ENCODE measurements around the gene SFXN2.

The SFXN2 gene

DNA sequence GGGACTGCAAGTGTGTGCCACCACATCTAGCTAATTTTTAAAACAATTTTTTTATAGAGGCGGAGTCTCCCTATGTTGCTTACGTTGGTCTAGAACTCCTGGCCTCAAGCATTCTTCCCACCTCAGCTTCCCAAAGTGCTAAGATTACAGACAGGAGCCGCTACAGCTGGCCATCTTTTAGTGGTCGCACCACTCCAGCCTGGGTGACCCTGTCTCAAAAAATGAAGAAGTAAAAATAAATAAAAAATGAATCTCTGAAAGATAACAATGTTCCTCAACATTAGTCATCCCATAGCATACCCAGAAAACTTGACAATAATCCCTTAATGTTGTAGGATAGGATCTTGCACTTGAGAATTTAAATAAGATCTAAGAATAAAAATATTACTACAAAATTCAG lies 47.5 kb downstream of the SFXN2 start:
- Histone ChIP-seq H3K27ac (ENCODE audit: low read depth, low read length) (no peak overlapping the region), H3K9ac (ENCODE audit: low read length) (no peak overlapping the region), H3K36me3 (ENCODE audit: insufficient read depth, low read length) (no peaks in the 10 kb centered on the region), H3K27me3 (ENCODE audit: control insufficient read depth in 1 of 2, insufficient read depth in 2 of 2, low read length in 2 of 2) (no peaks in the 10 kb centered on the region), H3K9me3 (ENCODE audit: low read length) (no peaks in the 10 kb centered on the region), H3K4me1 (ENCODE audit: insufficient read depth, low read length) (peaks cover 24% of the 10 kb centered on the region), H3K4me3 (ENCODE audit: low read depth in 1 of 2, low read length in 2 of 2) (no peak overlapping the region)

DNA sequence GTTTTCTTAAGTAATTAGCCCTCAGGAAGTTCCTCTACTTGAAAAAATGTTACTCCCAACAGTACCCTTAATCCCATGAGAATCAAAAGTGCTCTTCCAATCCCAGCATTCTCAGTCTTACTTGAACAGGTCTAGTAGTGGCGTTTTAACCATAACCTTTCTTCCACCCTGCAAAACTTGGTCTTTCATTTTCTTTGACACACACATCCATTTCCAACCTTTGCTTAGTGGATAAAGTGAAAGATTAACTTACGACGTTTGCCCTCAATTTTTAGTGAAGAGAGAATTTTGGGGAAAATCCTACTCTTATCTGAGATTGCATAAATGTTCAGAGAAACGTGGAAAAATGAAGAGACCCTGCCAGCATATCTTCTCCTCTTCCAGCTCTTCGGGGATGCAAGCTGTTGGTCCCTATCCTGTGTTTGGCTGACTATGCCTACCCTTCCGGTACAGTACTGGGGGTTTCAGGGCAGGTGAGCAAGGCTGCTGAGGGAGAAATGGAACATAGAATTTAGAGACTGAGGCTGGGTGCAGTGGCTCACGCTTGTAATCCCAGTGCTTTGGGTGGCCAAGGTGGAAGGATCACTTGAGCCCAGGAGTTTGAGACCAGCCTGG lies 48.1 kb downstream of the SFXN2 start:
- Histone ChIP-seq H3K36me3 (ENCODE audit: insufficient read depth, low read length) (no peaks in the 10 kb centered on the region), H3K27me3 (ENCODE audit: control insufficient read depth in 1 of 2, insufficient read depth in 2 of 2, low read length in 2 of 2) (no peaks in the 10 kb centered on the region), H3K27ac (ENCODE audit: low read depth, low read length) (no peak overlapping the region), H3K9ac (ENCODE audit: low read length) (no peak overlapping the region), H3K4me1 (ENCODE audit: insufficient read depth, low read length) (peaks cover 29% of the 10 kb centered on the region), H3K9me3 (ENCODE audit: low read length) (no peaks in the 10 kb centered on the region), H3K4me3 (ENCODE audit: low read depth in 1 of 2, low read length in 2 of 2) (no peak overlapping the region)

DNA sequence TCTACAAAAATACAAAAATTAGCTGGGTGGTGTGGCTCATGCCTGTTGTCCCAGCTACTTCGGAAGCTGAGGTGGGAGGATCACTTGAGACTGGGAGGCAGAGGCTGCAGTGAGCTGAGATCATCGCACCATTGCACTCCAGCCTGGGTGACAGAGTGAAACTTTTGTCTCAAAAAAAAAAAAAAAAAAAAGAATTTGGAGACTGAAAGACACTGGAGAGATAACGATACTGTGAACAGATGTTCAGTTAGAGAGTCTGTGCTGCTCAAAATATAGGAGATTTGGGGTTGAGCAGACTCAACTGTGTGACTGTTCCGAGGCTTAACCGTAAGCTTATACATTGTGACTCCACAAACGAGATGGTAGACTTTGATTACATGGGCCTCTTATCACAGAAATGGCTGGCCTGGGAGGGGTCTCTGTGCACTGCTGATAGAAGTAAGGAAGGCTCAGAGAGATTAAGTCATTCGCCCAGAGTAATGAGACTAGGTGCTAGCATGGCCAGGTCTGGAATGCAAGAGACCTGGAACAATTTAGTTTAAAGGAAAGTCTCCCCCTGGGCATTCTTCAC lies 48.7 kb downstream of the SFXN2 start:
- Histone ChIP-seq H3K9ac (ENCODE audit: low read length) (no peak overlapping the region), H3K27me3 (ENCODE audit: control insufficient read depth in 1 of 2, insufficient read depth in 2 of 2, low read length in 2 of 2) (no peaks in the 10 kb centered on the region), H3K27ac (ENCODE audit: low read depth, low read length) (no peak overlapping the region), H3K9me3 (ENCODE audit: low read length) (no peaks in the 10 kb centered on the region), H3K36me3 (ENCODE audit: insufficient read depth, low read length) (no peaks in the 10 kb centered on the region), H3K4me1 (ENCODE audit: insufficient read depth, low read length) (peaks cover 29% of the 10 kb centered on the region), H3K4me3 (ENCODE audit: low read depth in 1 of 2, low read length in 2 of 2) (no peak overlapping the region)

DNA sequence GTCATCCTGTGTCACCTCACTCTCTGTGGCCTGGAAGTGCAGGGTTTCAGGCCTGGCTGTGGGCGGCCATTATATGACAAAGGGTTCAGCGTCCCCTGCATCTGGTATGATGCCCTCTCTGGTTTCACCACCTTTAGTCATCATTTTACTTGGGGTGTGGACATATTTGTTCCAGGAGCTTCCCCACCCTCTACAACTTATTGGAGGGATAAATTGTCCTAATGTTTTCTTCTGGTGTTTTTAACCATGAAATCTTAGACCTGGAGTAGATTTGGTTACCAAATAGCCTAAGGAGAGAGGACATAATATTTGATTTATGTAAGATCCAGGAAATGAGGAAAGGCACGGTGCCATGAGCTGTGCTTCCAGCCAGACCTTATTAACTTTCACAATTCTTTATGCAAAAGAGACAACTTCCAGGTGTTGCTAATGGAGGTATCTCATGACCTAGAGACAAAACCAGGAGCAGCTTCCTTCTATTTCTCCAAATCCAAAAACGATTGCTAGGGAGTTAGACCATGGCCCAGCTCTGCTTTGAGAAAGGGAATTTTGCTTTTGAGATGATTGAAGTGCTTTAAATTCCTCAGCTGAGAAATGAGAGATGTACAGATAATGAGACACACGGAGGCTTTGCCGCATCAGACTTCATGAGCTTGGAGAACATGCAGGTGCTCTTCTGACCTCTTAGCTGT lies 50.2 kb downstream of the SFXN2 start:
- Histone ChIP-seq H3K27me3 (ENCODE audit: control insufficient read depth in 1 of 2, insufficient read depth in 2 of 2, low read length in 2 of 2) (no peaks in the 10 kb centered on the region), H3K9me3 (ENCODE audit: low read length) (no peaks in the 10 kb centered on the region), H3K4me1 (ENCODE audit: insufficient read depth, low read length) (peaks cover 23% of the 10 kb centered on the region), H3K36me3 (ENCODE audit: insufficient read depth, low read length) (no peaks in the 10 kb centered on the region), H3K4me3 (ENCODE audit: low read depth in 1 of 2, low read length in 2 of 2) (no peak overlapping the region), H3K9ac (ENCODE audit: low read length) (no peak overlapping the region), H3K27ac (ENCODE audit: low read depth, low read length) (peak overlapping the region; percentile 32)

DNA sequence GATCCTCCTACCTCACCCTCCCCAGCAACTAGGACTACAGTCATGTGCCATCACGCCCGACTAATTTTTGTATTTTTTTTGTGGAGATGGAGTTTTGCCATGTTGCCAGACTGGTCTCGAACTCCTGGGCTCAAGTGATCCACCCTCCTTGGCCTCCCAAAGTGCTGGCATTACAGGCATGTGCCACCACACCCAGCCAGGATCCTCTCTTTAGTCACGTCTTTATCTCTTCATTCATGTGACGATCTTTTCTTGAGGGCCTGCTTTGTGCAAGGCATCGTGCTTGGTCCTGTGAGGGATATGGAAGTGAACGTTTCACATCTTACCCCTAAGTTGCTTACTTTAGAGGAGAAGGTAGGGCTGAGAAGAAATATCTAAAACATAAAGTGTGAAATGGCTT lies 50.9 kb downstream of the SFXN2 start:
- H3K36me3 ChIP-seq (ENCODE audit: insufficient read depth, low read length) = no peaks in the 10 kb centered on the region
- H3K27me3 ChIP-seq (ENCODE audit: control insufficient read depth in 1 of 2, insufficient read depth in 2 of 2, low read length in 2 of 2) = no peaks in the 10 kb centered on the region
- peaks cover 23% of the 10 kb centered on the region for H3K4me1 ChIP-seq (ENCODE audit: insufficient read depth, low read length)
- no peak overlapping the region for H3K9ac ChIP-seq (ENCODE audit: low read length)
- H3K4me3 ChIP-seq (ENCODE audit: low read depth in 1 of 2, low read length in 2 of 2) = no peak overlapping the region
- H3K27ac ChIP-seq (ENCODE audit: low read depth, low read length) = no peak overlapping the region
- no peaks in the 10 kb centered on the region for H3K9me3 ChIP-seq (ENCODE audit: low read length)

DNA sequence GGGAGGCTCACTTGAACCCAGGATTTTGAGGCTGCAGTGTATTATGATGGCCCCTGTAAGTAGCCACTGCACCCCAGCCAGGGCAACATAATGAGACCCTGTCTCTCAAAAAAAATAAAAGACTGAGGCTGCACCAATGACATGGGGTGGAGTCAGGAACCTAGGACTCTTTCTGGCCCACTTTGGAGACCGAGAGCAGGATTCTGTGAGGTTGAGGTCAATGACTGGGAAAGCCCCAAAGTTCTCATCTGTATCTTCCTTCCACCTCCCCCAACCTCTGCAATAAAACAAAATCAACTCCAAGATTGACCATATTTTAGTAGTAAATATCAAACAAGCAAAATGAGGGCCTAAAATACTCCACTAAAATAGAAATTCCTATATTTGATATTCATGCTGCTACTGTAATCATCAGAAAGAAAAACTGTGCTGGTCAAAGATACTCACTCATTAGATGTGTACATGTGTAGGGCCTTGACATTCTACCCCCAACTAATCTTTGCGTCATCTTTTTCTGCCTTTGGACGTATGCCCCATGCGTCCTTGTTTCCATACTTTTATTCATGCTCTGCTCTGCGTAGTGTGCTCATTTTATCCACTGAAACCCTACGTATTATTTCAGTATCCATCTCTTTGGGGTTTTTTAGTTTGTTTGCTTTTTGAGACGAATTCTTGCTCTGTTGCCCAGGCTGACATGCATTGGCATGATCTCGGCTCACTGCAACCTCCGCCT lies 53.2 kb downstream of the SFXN2 start:
- no peak overlapping the region for H3K9ac ChIP-seq (ENCODE audit: low read length)
- no peak overlapping the region for H3K27ac ChIP-seq (ENCODE audit: low read depth, low read length)
- H3K9me3 ChIP-seq (ENCODE audit: low read length) = no peaks in the 10 kb centered on the region
- peaks cover 24% of the 10 kb centered on the region for H3K4me1 ChIP-seq (ENCODE audit: insufficient read depth, low read length)
- no peaks in the 10 kb centered on the region for H3K36me3 ChIP-seq (ENCODE audit: insufficient read depth, low read length)
- no peaks in the 10 kb centered on the region for H3K27me3 ChIP-seq (ENCODE audit: control insufficient read depth in 1 of 2, insufficient read depth in 2 of 2, low read length in 2 of 2)
- no peak overlapping the region for H3K4me3 ChIP-seq (ENCODE audit: low read depth in 1 of 2, low read length in 2 of 2)

DNA sequence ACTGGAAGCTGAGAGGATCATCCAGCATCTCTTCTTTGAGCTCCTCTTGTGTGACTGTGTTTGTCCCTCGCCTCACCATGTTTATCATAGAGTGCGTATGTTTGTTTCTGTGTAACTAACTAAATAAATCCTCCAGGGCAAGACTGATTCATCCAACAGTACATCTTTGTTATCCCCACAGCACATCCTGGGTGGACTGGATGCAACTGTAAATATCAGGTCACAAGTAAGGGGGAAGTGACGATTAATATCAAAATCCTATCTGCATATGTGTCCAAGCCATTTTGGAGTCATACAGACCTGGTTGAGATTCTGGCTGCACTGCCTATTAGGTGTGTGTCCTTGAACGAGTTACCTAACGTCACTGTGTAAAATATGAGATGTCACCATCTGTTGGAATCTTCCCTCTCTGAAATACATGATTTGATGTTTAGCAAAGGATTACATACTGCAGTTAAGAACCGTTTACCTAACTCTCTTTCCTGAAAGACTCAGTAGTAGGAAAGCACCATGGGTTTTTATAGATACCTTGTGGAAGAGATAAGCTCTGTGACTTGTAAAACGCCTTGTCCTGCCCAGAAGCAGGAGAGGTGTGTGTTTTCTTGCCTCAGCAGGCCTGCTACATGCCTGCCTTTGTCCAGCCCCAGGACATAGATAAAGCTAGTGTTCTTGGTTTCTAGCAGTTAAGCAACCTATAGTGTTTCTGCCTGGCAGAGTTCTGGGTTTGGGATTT lies 55.1 kb downstream of the SFXN2 start:
- H3K4me1 ChIP-seq (ENCODE audit: insufficient read depth, low read length) = peaks cover 39% of the 10 kb centered on the region
- H3K9ac ChIP-seq (ENCODE audit: low read length) = no peak overlapping the region
- H3K36me3 ChIP-seq (ENCODE audit: insufficient read depth, low read length) = no peaks in the 10 kb centered on the region
- H3K4me3 ChIP-seq (ENCODE audit: low read depth in 1 of 2, low read length in 2 of 2) = no peak overlapping the region
- H3K27me3 ChIP-seq (ENCODE audit: control insufficient read depth in 1 of 2, insufficient read depth in 2 of 2, low read length in 2 of 2) = no peaks in the 10 kb centered on the region
- no peak overlapping the region for H3K27ac ChIP-seq (ENCODE audit: low read depth, low read length)
- no peaks in the 10 kb centered on the region for H3K9me3 ChIP-seq (ENCODE audit: low read length)

DNA sequence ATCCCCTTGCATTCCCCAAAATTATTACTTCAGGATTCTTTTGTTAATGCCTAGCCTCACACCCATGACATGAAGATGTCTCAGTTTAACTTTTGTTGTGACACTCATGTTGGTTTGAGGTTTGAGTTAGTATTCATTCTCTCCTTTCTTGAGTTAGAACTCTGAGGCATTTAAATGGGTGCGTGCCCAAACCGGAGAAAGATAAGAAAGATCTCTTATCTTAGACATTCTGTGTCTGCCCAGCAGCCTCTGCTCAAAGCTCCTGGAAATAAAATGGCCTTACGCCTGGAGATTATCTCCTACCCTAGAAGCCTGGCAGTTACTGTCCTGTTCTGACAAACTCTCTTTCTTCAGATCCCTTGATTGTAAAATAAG lies 55.7 kb downstream of the SFXN2 start:
- Histone ChIP-seq H3K27ac (ENCODE audit: low read depth, low read length) (no peak overlapping the region), H3K36me3 (ENCODE audit: insufficient read depth, low read length) (no peaks in the 10 kb centered on the region), H3K9ac (ENCODE audit: low read length) (no peak overlapping the region), H3K27me3 (ENCODE audit: control insufficient read depth in 1 of 2, insufficient read depth in 2 of 2, low read length in 2 of 2) (no peaks in the 10 kb centered on the region), H3K4me3 (ENCODE audit: low read depth in 1 of 2, low read length in 2 of 2) (no peak overlapping the region), H3K9me3 (ENCODE audit: low read length) (no peaks in the 10 kb centered on the region), H3K4me1 (ENCODE audit: insufficient read depth, low read length) (peaks cover 39% of the 10 kb centered on the region)

DNA sequence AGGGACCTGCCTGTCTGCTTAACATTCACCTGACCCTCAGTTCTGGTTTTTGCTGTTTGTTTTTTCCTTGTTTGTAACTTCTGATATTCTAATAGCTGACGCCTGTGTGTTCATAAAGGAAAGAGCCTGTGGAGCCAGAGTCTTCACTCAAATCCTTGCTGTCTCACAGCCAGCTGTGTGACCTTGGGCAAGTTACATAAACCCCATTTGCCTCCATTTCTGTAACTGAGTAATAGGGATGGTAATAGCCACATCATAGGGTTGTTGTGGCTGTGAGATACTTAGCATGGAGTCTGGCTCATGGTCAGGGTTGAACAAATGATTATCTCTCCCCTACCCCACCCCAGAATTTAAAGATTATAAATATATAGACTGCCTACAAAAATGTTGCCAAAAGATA lies 56.4 kb downstream of the SFXN2 start:
- Histone ChIP-seq H3K27ac (ENCODE audit: low read depth, low read length) (no peak overlapping the region), H3K27me3 (ENCODE audit: control insufficient read depth in 1 of 2, insufficient read depth in 2 of 2, low read length in 2 of 2) (no peaks in the 10 kb centered on the region), H3K36me3 (ENCODE audit: insufficient read depth, low read length) (no peaks in the 10 kb centered on the region), H3K4me1 (ENCODE audit: insufficient read depth, low read length) (peaks cover 42% of the 10 kb centered on the region), H3K9me3 (ENCODE audit: low read length) (no peaks in the 10 kb centered on the region), H3K9ac (ENCODE audit: low read length) (no peak overlapping the region), H3K4me3 (ENCODE audit: low read depth in 1 of 2, low read length in 2 of 2) (no peak overlapping the region)

DNA sequence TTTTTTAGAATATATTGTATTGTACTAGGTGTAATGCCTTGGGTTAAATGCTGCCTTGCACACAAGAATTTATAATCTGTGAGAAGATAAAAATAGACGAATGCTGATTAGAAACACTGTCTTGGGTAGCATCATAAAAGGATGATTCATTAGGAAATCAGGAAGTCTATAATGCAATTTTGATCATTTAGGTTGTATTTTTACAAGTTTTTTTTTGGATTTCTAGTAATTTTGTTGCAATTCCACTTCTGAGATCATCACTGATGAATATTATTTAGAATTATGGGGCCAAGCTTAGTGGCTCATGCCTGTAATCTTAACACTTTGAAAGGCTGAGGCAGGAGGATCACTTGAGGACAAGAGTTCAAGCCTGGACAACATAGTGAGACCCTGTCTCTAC lies 58.9 kb downstream of the SFXN2 start:
- peaks cover 55% of the 10 kb centered on the region for H3K4me1 ChIP-seq (ENCODE audit: insufficient read depth, low read length)
- no peak overlapping the region for H3K9ac ChIP-seq (ENCODE audit: low read length)
- H3K36me3 ChIP-seq (ENCODE audit: insufficient read depth, low read length) = no peaks in the 10 kb centered on the region
- H3K27me3 ChIP-seq (ENCODE audit: control insufficient read depth in 1 of 2, insufficient read depth in 2 of 2, low read length in 2 of 2) = no peaks in the 10 kb centered on the region
- H3K27ac ChIP-seq (ENCODE audit: low read depth, low read length) = peak overlapping the region; percentile 99
- H3K9me3 ChIP-seq (ENCODE audit: low read length) = no peaks in the 10 kb centered on the region
- no peak overlapping the region for H3K4me3 ChIP-seq (ENCODE audit: low read depth in 1 of 2, low read length in 2 of 2)

DNA sequence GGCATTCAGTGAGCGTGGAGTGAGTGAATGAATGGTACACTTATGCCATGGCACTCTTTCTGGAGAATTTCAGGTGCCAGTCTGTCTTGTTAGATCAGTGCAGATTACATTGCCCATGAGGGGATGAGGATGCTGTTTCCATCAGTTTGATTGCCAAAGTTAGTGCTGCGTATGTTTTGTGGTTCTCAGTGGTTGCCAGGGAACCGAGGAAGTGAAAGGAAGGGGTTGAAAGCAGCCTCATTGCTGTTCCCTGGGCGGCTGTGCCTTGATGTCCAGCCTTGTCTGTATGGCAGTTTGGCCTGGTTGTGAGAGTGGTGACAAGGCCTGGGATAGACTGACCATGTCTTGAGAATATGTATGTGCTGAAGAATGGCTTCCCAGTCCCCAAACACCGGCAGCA lies 59.5 kb downstream of the SFXN2 start:
- Histone ChIP-seq H3K9me3 (ENCODE audit: low read length) (no peaks in the 10 kb centered on the region), H3K36me3 (ENCODE audit: insufficient read depth, low read length) (no peaks in the 10 kb centered on the region), H3K9ac (ENCODE audit: low read length) (peak overlapping the region; percentile 19), H3K4me3 (ENCODE audit: low read depth in 1 of 2, low read length in 2 of 2) (peak overlapping the region in 1 of 2 donors; percentile 25), H3K27me3 (ENCODE audit: control insufficient read depth in 1 of 2, insufficient read depth in 2 of 2, low read length in 2 of 2) (no peaks in the 10 kb centered on the region), H3K27ac (ENCODE audit: low read depth, low read length) (peak overlapping the region; percentile 99), H3K4me1 (ENCODE audit: insufficient read depth, low read length) (peaks cover 62% of the 10 kb centered on the region)

Data from muscle layer of colon (tissue), 2 donors.